RWPE2 (cell line): ENCODE results near the gene RFNG.

Experiments
- ATAC-seq: fragments of 200-7000 bp; cut with Tn5 transposase; 3 replicates; pipeline ENCODE4 v1.9.1; 2021; ENCODE audit warnings: low read depth
- DNase-seq: peaks from one replicate; pipeline ENCODE4 v3.0.0-alpha.2; 2020; ENCODE audit warnings: low spot score
- H3K27ac ChIP-seq: fragments of 450-650 bp; 2 replicates; pipeline ENCODE4 v1.5.1; 2017; ENCODE audit warnings: mild to moderate bottlenecking; ENCODE audit not compliant: poor library complexity, severe bottlenecking
- H3K27me3 ChIP-seq: fragments of 250-450 bp; sonication (Bioruptor Pico); 2 replicates; pipeline ENCODE4 v1.5.1; 2021; ENCODE audit warnings: mild to moderate bottlenecking, moderate library complexity; ENCODE audit not compliant: insufficient read depth, poor library complexity, severe bottlenecking
- H3K36me3 ChIP-seq: fragments of 250-450 bp; sonication (Bioruptor Pico); 2 replicates; pipeline ENCODE4 v1.5.1; 2020; ENCODE audit warnings: low read depth, mild to moderate bottlenecking, moderate library complexity
- H3K4me1 ChIP-seq: fragments of 250-450 bp; sonication (Bioruptor Pico); 2 replicates; pipeline ENCODE4 v1.5.1; 2021; ENCODE audit warnings: mild to moderate bottlenecking, moderate library complexity; ENCODE audit not compliant: insufficient read depth, poor library complexity, severe bottlenecking
- H3K4me3 ChIP-seq: fragments of 250-450 bp; sonication (Bioruptor Pico); 2 replicates; pipeline ENCODE4 v1.5.1; 2021; ENCODE audit warnings: mild to moderate bottlenecking, moderate library complexity; ENCODE audit not compliant: severe bottlenecking
- H3K9me3 ChIP-seq: fragments of 250-450 bp; sonication (Bioruptor Pico); 2 replicates; pipeline ENCODE4 v1.5.1; 2021; ENCODE audit warnings: mild to moderate bottlenecking, moderate library complexity; ENCODE audit not compliant: severe bottlenecking
- CTCF ChIP-seq: fragments of 450-650 bp; IDR thresholded peaks from one replicate; pipeline ENCODE4 v1.5.1; 2017; ENCODE audit warnings: mild to moderate bottlenecking, moderate library complexity; ENCODE audit not compliant: poor library complexity, severe bottlenecking

The RFNG gene

GRCh38 chr17:82009413-82009812, 42.2 kb downstream of the RFNG start:
- H3K4me3 ChIP-seq, result no peak overlapping the region
- no peaks in the 10 kb centered on the region for H3K9me3 ChIP-seq
- H3K27ac ChIP-seq, result no peak overlapping the region
- ATAC-seq (no peak), DNase-seq (no peak)
- H3K27me3 ChIP-seq, result no peaks in the 10 kb centered on the region
- no peak for TF ChIP-seq CTCF
- H3K4me1 ChIP-seq, result peaks cover 9% of the 10 kb centered on the region
- H3K36me3 ChIP-seq, result no peaks in the 10 kb centered on the region

GRCh38 chr17:82008941-82009405, 42.6 kb downstream of the RFNG start:
- no peak overlapping the region for H3K27ac ChIP-seq
- H3K27me3 ChIP-seq, result no peaks in the 10 kb centered on the region
- no peaks in the 10 kb centered on the region for H3K36me3 ChIP-seq
- no peaks in the 10 kb centered on the region for H3K9me3 ChIP-seq
- no peak for TF ChIP-seq CTCF
- H3K4me3 ChIP-seq, result no peak overlapping the region
- H3K4me1 ChIP-seq, result peaks cover 14% of the 10 kb centered on the region
- DNase-seq, result no peak
- no peak for ATAC-seq

DNA sequence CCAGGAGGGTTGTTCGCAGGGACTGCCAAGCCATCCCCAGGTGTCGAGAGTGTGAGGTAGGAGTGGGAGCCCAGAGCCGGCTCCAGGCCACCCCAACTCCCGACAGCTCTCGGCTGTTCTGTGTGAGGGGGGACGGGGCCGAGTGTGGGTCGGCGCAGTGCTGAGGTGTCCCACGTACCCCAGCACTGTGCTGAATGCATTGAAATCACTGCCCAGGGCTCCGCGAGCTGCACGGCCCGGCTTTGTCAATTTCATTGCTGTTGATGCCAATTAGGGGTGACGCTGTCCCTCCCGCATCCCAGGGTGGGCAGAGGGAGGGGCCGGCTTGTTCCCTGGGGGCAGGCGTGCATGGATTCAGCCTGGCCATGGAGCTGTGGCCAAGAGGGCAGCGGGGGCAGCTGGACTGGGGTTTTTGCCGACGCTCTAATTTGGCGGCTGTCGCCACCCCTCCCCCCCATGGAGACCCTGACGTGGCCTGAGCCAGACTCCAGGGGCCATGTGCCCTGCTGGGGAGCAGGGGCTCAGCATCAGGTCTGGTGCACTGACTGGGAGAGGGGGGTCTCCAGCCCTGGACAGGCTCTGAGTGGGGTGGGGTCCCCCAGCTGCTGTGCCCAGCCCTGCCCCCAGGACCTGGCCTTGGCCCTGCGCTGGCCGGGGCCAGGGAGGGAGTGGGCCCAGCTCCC, 43.2 kb downstream of the RFNG start:
- H3K27ac ChIP-seq, result no peak overlapping the region
- H3K4me1 ChIP-seq, result peaks cover 17% of the 10 kb centered on the region
- H3K36me3 ChIP-seq, result no peaks in the 10 kb centered on the region
- DNase-seq, result no peak
- H3K27me3 ChIP-seq, result no peaks in the 10 kb centered on the region
- no peak for TF ChIP-seq CTCF
- no peak overlapping the region for H3K4me3 ChIP-seq
- ATAC-seq, result no peak
- H3K9me3 ChIP-seq, result no peaks in the 10 kb centered on the region

DNA sequence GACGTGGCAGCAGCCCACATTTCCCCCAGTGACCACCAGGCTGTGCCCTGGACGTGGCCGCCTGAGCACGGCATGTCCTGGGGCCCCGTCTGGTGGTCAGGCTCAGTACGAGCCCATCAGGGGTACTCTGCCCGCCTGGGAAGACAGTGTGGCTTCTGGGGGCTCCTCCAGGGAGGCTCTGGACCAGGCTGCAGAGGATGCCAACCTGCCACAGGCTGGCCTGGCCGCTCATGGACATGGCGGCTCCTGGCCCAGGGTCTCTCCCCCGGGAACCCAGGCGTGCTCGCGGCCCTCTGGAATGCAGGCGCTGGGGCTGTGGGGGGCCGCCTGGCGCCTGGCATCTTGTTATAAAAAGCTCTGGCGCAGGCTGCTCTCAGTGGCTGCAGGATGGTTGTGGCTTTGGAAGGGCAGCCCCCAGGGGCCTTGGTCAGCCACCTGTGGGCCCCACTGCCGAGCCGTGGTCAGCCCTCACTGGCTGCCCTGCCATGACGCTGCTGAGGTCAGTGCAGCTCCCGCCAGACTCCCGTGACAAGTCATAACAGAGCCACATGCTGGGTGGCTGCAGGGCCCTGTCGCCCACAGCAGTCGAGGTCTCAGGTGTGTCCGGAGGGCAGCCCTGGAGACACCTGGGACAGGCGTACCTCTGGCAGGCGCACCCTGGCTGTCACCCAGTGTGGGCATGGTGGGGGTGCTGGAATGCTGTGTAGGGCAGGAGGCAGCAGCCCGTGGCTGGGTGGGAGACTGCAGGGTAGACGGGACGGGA, 43.9 kb downstream of the RFNG start:
- H3K4me3 ChIP-seq, result no peak overlapping the region
- no peaks in the 10 kb centered on the region for H3K9me3 ChIP-seq
- ATAC-seq, result no peak
- no peaks in the 10 kb centered on the region for H3K27me3 ChIP-seq
- DNase-seq, result no peak
- H3K4me1 ChIP-seq, result peaks cover 23% of the 10 kb centered on the region
- H3K27ac ChIP-seq, result no peak overlapping the region
- H3K36me3 ChIP-seq, result no peaks in the 10 kb centered on the region
- no peak for TF ChIP-seq CTCF

DNA sequence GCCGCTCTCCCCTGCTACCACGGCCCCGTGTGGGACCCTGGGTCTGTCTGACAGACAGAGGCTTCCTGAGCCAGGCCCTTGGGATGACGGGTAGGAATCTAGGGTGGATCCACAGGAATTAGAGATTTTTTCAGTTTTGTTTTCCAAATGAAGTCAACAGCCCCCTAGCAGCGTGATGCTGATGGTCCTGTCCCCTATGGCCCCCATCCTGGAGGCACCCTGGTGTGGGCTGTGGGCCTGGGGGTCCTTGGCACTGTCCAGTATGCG, 44.5 kb downstream of the RFNG start:
- Histone ChIP-seq H3K4me3 (no peak overlapping the region), H3K27me3 (no peaks in the 10 kb centered on the region), H3K4me1 (peaks cover 23% of the 10 kb centered on the region), H3K27ac (no peak overlapping the region), H3K36me3 (no peaks in the 10 kb centered on the region), H3K9me3 (no peaks in the 10 kb centered on the region)
- no peak for DNase-seq
- no peak for TF ChIP-seq CTCF
- ATAC-seq, result no peak
